Erythroblast (primary cell): ENCODE data around the gene HDAC2.

Experiments
- GATA1 ChIP-seq: IDR thresholded peaks from 2 replicates; pipeline ENCODE4 v1.6.1; 2011; ENCODE audit warnings: low read depth, mild to moderate bottlenecking, control low read depth, low read length, moderate library complexity
- POLR2A ChIP-seq: IDR thresholded peaks from 2 replicates; pipeline ENCODE4 v1.6.1; 2011; ENCODE audit warnings: mild to moderate bottlenecking, low read length

DNA sequence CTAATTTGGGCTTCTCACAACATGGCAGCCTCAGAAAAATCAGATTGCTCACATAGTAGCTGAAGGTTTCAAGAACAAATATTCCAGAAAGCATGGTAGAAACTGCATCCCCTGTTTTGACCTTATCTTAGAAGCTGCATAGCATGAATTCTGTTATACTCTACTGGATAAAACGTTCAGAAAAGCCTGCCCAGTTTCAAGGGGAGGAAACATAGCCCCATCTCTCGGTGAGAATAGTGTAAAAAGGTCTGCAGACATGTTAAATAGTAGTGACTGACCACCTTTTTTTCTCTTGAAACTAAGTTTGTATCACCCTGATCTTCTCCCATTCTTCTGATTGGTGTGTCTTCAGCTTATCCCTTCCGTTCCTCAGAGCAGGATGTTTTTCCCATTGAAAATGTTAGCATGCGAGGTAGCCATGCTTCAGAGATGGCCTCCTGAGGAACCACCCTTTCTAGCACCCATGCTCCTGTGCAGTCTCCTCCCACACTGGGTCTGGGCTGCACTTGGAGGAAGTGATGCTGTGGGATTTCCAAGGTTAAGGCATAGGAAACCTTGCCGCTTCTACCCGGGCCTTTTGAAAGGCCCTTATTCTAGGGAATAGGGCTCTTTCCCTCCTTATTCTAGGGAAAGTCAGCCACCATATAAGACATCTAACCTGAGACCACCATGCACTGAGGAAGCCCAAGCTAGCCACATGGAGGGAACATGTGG is 63.7 kb downstream of the HDAC2 start:
- no peak for TF ChIP-seq POLR2A
- no peak for TF ChIP-seq GATA1
